Measurements from ENCODE around the gene CADM1.

Gene CADM1

GRCh38 chr11:115226556-115226955 lies 277.7 kb downstream of the CADM1 start:
- no peak for DNase-seq

GRCh38 chr11:115224551-115224950 lies 279.7 kb downstream of the CADM1 start:
- DNase-seq = no peak

GRCh38 chr11:115222863-115223530 lies 281.2 kb downstream of the CADM1 start:
- no peak for DNase-seq

- no peak for DNase-seq
Observed at GRCh38 chr11:115222218-115222862, 281.9 kb downstream of the CADM1 start.

- no peak for DNase-seq
Observed at GRCh38 chr11:115221461-115222069, 282.6 kb downstream of the CADM1 start.

GRCh38 chr11:115220911-115221310 lies 283.3 kb downstream of the CADM1 start:
- DNase-seq = no peak

GRCh38 chr11:115220423-115220822 lies 283.8 kb downstream of the CADM1 start:
- DNase-seq = no peak

- no peak for DNase-seq
Observed at GRCh38 chr11:115219376-115219775, 284.8 kb downstream of the CADM1 start.

GRCh38 chr11:115217726-115218311 lies 286.4 kb downstream of the CADM1 start:
- no peak for DNase-seq

GRCh38 chr11:115215694-115216617 lies 288.3 kb downstream of the CADM1 start:
- DNase-seq = no peak

GRCh38 chr11:115214644-115215234 lies 289.5 kb downstream of the CADM1 start:
- no peak for DNase-seq

GRCh38 chr11:115213007-115213406 lies 291.2 kb downstream of the CADM1 start:
- DNase-seq = no peak

- DNase-seq = no peak
Observed at GRCh38 chr11:115208808-115209259, 295.4 kb downstream of the CADM1 start.

GRCh38 chr11:115207916-115208315 lies 296.3 kb downstream of the CADM1 start:
- no peak for DNase-seq

GRCh38 chr11:115207166-115207591 lies 297.0 kb downstream of the CADM1 start:
- DNase-seq = no peak

GRCh38 chr11:115206365-115207022 lies 297.7 kb downstream of the CADM1 start:
- DNase-seq = no peak

- no peak for DNase-seq
Observed at GRCh38 chr11:115202900-115203552, 301.2 kb downstream of the CADM1 start.

GRCh38 chr11:115202074-115202473 lies 302.1 kb downstream of the CADM1 start:
- no peak for DNase-seq

- DNase-seq = no peak
Observed at GRCh38 chr11:115201111-115201792, 303.0 kb downstream of the CADM1 start.

GRCh38 chr11:115199481-115200069 lies 304.6 kb downstream of the CADM1 start:
- no peak for DNase-seq

Data from NCI-H2171 (cell line).